A549 (cell line): ENCODE measurements around the gene SLC25A26. TPM values are rescaled to one million over a fixed set of nuclear protein-coding genes. Genes with fewer than 3 reads are reported as not detected.

Experiments
- ATAC-seq, 2 experiments: fragments of 200-7000 bp in 1 of 2; fragments of >200 bp in 1 of 2; cut with Nextera tagmentation in 1 of 2; cut with Tn5 transposase in 1 of 2; 3 replicates each; pipeline versions ENCODE4 v1.8.0 to v1.9.1; 2018 to 2020; ENCODE audit warnings: mild to moderate bottlenecking in 1 of 2, moderate library complexity in 1 of 2
- CTCF ChIA-PET: fragments of 300-600 bp; sonication (Branson Sonifier 250); formaldehyde crosslinking; extraction: SDS; loops from one replicate; lab custom pipeline; 2021; ENCODE audit warnings: antibody characterized with exemption, inconsistent platforms; lab: Yijun Ruan, JAX
- POLR2A ChIA-PET: fragments of 350-600 bp; formaldehyde crosslinking; extraction: SDS; loops from one replicate; lab custom pipeline; 2021; ENCODE audit warnings: antibody characterized with exemption, inconsistent platforms; lab: Yijun Ruan, JAX
- DNase-seq, 2 experiments: peaks; one replicate each; pipeline versions ENCODE4 v3.0.0 to v3.0.0-alpha.2; 2011 to 2016; ENCODE audit warnings: low read depth in 1 of 2, low spot score in 1 of 2
- FAIRE-seq: peaks from 2 replicates; lab custom pipeline; 2011; peaks lifted over from hg19 to GRCh38; lab: Jason Lieb, UNC
- H3K27ac ChIP-seq, 2 experiments: fragments of >200 bp; sonication (Bioruptor Twin); formaldehyde crosslinking; 3 replicates each; pipeline ENCODE4 v1.5.1; 2016 to 2017
- H3K4me1 ChIP-seq: fragments of >200 bp; sonication (Bioruptor Twin); formaldehyde crosslinking; 3 replicates; pipeline ENCODE4 v1.6.1; 2016
- H3K4me2 ChIP-seq: fragments of >200 bp; sonication (Bioruptor Twin); formaldehyde crosslinking; 3 replicates; pipeline ENCODE4 v1.6.1; 2016
- H3K4me3 ChIP-seq: fragments of >200 bp; sonication (Bioruptor Twin); formaldehyde crosslinking; 3 replicates; pipeline ENCODE4 v1.5.1; 2016
- H3K9me3 ChIP-seq: fragments of >200 bp; sonication (Bioruptor Twin); formaldehyde crosslinking; 3 replicates; pipeline ENCODE4 v1.6.1; 2016
- BHLHE40 ChIP-seq: IDR thresholded peaks from 2 replicates; pipeline ENCODE4 v1.6.1; 2012; ENCODE audit warnings: low read depth, low read length, inconsistent platforms
- CBX2 ChIP-seq: fragments of 200-600 bp; sonication (generic); IDR thresholded peaks from 2 replicates; pipeline ENCODE4 v1.6.1; 2016; ENCODE audit warnings: low read depth, mild to moderate bottlenecking, borderline replicate concordance
- CBX8 ChIP-seq: fragments of 200-600 bp; sonication (generic); IDR thresholded peaks from 2 replicates; pipeline ENCODE4 v1.6.1; 2016
- CEBPB ChIP-seq, 2 experiments: fragments of >200 bp in 1 of 2; sonication (Bioruptor Twin) in 1 of 2; formaldehyde crosslinking in 1 of 2; IDR thresholded peaks; 2 replicates each; pipeline ENCODE4 v1.6.1; 2012 to 2016
- CHD2 ChIP-seq: fragments of 150-350 bp; IDR thresholded peaks from 2 replicates; pipeline ENCODE4 v1.6.1; 2014; ENCODE audit warnings: low read length; ENCODE audit not compliant: partially characterized antibody
- EHF ChIP-seq: fragments of 250-450 bp; sonication (Bioruptor Pico); IDR thresholded peaks from 2 replicates; pipeline ENCODE4 v1.5.0; 2020; ENCODE audit warnings: mild to moderate bottlenecking
- ESRRA ChIP-seq: fragments of 150-350 bp; IDR thresholded peaks from 2 replicates; pipeline ENCODE4 v1.6.1; 2014; ENCODE audit warnings: mild to moderate bottlenecking, low read length, borderline replicate concordance
- HEYL ChIP-seq: fragments of 250-450 bp; sonication (Bioruptor Pico); IDR thresholded peaks from 2 replicates; pipeline ENCODE4 v1.8.0; 2021; ENCODE audit warnings: mild to moderate bottlenecking, moderate library complexity
- HOXA7 ChIP-seq: fragments of 250-450 bp; sonication (Bioruptor Pico); IDR thresholded peaks from 2 replicates; pipeline ENCODE4 v1.5.0; 2020; ENCODE audit warnings: mild to moderate bottlenecking, moderate library complexity
- HOXB13 ChIP-seq: fragments of 250-450 bp; sonication (Bioruptor Pico); IDR thresholded peaks from 2 replicates; pipeline ENCODE4 v1.5.0; 2020; ENCODE audit warnings: low read depth, mild to moderate bottlenecking, moderate library complexity
- JUNB ChIP-seq: fragments of >200 bp; sonication (Bioruptor Twin); formaldehyde crosslinking; IDR thresholded peaks from 2 replicates; pipeline ENCODE4 v1.6.1; 2016
- NPAS2 ChIP-seq: fragments of 250-450 bp; sonication (Bioruptor Pico); IDR thresholded peaks from 2 replicates; pipeline ENCODE4 v1.8.0; 2022; ENCODE audit warnings: mild to moderate bottlenecking, moderate library complexity, borderline replicate concordance
- PHF8 ChIP-seq: fragments of 200-600 bp; sonication (generic); IDR thresholded peaks from 2 replicates; pipeline ENCODE4 v1.6.1; 2016; ENCODE audit warnings: low read depth, mild to moderate bottlenecking, antibody characterized with exemption, moderate library complexity, borderline replicate concordance
- RCOR1 ChIP-seq: fragments of 150-350 bp; IDR thresholded peaks from 2 replicates; pipeline ENCODE4 v1.6.1; 2014; ENCODE audit warnings: antibody characterized with exemption, low read length, low read depth
- RFX5 ChIP-seq: fragments of 450-650 bp; IDR thresholded peaks from 2 replicates; pipeline ENCODE4 v1.7.1; 2014; ENCODE audit warnings: antibody characterized with exemption, mild to moderate bottlenecking, moderate library complexity
- RNF2 ChIP-seq: fragments of 200-600 bp; sonication (generic); IDR thresholded peaks from 2 replicates; pipeline ENCODE4 v1.6.1; 2016; ENCODE audit warnings: low read depth, mild to moderate bottlenecking, antibody characterized with exemption, moderate library complexity, borderline replicate concordance
- SMC3 ChIP-seq: fragments of >200 bp; sonication (Bioruptor Twin); formaldehyde crosslinking; IDR thresholded peaks from 3 replicates; pipeline ENCODE4 v1.6.1; 2018; ENCODE audit warnings: inconsistent platforms
- ZC3H11A ChIP-seq: fragments of 450-650 bp; IDR thresholded peaks from 2 replicates; pipeline ENCODE4 v1.6.1; 2014; ENCODE audit warnings: antibody characterized with exemption, mild to moderate bottlenecking
- ZSCAN20 ChIP-seq: fragments of 250-450 bp; sonication (Bioruptor Pico); IDR thresholded peaks from 2 replicates; pipeline ENCODE4 v1.8.0; 2022; ENCODE audit warnings: mild to moderate bottlenecking, moderate library complexity
- WGBS: methylation state at CpG from one replicate; pipeline ENCODE4 v1.1.6; 2017; ENCODE audit errors: missing lambda C conversion rate; 5-methylcytosine and 5-hydroxymethylcytosine counted together
- polyA plus RNA-seq, 4 experiments: library from polyadenylated mRNA; depleted of rRNA in 3 of 4; stranded (reverse); fragments of >200 nt; fragmentation: RNase III in 1 of 4; extraction: RNeasy Plus Mini Kit Qiagen cat#74134 plus additional on column Dnase treatment in 1 of 4; gene quantifications; 2 replicates in 3 of 4; 3 replicates in 1 of 4; pipeline ENCODE4 v1.2.3, GENCODE V29; 2011 to 2017
- TF ChIP-seq, protein P1 (sequence below): fragments of 250-450 bp; sonication (Bioruptor Pico); IDR thresholded peaks from 2 replicates; pipeline ENCODE4 v1.5.0; 2020; ENCODE audit warnings: low read depth, mild to moderate bottlenecking, moderate library complexity
- TF ChIP-seq, protein P2 (sequence below): fragments of >200 bp; sonication (Bioruptor Twin); formaldehyde crosslinking; IDR thresholded peaks from 2 replicates; pipeline ENCODE4 v1.6.1; 2016
- TF ChIP-seq, protein P3 (sequence below): IDR thresholded peaks from 2 replicates; pipeline ENCODE4 v1.6.1; 2012
- TF ChIP-seq, protein P4 (sequence below): fragments of 200-600 bp; sonication (generic); IDR thresholded peaks from 2 replicates; pipeline ENCODE4 v1.6.1; 2016; ENCODE audit warnings: antibody characterized with exemption, mild to moderate bottlenecking, moderate library complexity
- TF ChIP-seq, protein P5 (sequence below): fragments of 450-650 bp; IDR thresholded peaks from 2 replicates; pipeline ENCODE4 v1.6.1; 2014; ENCODE audit warnings: antibody characterized with exemption

Gene SLC25A26
- polyA plus RNA-seq, 2 of the 4 experiments (the other 2 are of a cell fraction), result 13.0 to 30.5 TPM

DNA sequence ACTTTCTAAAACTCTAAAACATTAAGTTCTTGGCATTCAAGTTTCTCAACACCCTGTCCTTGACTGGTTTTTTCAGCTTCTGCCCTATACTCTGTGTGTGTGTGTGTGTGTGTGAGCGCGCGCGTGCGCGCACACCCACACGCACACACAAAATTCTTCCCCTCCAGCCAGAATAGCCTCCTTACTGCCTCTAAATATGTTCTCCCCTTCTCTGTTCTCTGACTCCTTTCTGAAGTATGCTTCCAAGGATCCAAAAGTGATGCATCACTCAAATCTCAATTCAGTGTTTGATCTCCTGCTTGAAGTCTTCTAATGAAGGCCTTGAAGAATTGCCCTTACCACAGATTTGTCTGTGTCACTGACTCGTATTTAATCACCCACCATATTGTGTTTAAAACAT lies 129.8 kb downstream of the SLC25A26 start:
- FAIRE-seq (no peak), ATAC-seq (no peak), DNase-seq (no peak)
- ChIA-PET CTCF (no interaction called here), POLR2A (no interaction called here)
- 91% methylated on average over 8 of the region's 8 CpGs for WGBS
- Histone ChIP-seq H3K4me2 (no peak overlapping the region), H3K9me3 (no peaks in the 10 kb centered on the region), H3K27ac (no peak overlapping the region), H3K4me1 (no peaks in the 10 kb centered on the region), H3K4me3 (no peak overlapping the region)
- TF ChIP-seq, protein P1, sequence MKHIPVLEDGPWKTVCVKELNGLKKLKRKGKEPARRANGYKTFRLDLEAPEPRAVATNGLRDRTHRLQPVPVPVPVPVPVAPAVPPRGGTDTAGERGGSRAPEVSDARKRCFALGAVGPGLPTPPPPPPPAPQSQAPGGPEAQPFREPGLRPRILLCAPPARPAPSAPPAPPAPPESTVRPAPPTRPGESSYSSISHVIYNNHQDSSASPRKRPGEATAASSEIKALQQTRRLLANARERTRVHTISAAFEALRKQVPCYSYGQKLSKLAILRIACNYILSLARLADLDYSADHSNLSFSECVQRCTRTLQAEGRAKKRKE, result no peak
- TF ChIP-seq ESRRA, result no peak
- TF ChIP-seq CHD2, result no peak
- no peak for TF ChIP-seq RNF2
- TF ChIP-seq CBX2, result no peak
- TF ChIP-seq CBX8, result no peak
- TF ChIP-seq ZC3H11A, result no peak
- TF ChIP-seq, protein P2, sequence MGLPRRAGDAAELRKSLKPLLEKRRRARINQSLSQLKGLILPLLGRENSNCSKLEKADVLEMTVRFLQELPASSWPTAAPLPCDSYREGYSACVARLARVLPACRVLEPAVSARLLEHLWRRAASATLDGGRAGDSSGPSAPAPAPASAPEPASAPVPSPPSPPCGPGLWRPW, result no peak
- no peak for TF ChIP-seq NPAS2
- TF ChIP-seq, protein P3, sequence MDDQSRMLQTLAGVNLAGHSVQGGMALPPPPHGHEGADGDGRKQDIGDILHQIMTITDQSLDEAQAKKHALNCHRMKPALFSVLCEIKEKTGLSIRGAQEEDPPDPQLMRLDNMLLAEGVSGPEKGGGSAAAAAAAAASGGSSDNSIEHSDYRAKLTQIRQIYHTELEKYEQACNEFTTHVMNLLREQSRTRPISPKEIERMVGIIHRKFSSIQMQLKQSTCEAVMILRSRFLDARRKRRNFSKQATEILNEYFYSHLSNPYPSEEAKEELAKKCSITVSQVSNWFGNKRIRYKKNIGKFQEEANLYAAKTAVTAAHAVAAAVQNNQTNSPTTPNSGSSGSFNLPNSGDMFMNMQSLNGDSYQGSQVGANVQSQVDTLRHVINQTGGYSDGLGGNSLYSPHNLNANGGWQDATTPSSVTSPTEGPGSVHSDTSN, result no peak
- TF ChIP-seq SMC3, result no peak
- TF ChIP-seq, protein P4, sequence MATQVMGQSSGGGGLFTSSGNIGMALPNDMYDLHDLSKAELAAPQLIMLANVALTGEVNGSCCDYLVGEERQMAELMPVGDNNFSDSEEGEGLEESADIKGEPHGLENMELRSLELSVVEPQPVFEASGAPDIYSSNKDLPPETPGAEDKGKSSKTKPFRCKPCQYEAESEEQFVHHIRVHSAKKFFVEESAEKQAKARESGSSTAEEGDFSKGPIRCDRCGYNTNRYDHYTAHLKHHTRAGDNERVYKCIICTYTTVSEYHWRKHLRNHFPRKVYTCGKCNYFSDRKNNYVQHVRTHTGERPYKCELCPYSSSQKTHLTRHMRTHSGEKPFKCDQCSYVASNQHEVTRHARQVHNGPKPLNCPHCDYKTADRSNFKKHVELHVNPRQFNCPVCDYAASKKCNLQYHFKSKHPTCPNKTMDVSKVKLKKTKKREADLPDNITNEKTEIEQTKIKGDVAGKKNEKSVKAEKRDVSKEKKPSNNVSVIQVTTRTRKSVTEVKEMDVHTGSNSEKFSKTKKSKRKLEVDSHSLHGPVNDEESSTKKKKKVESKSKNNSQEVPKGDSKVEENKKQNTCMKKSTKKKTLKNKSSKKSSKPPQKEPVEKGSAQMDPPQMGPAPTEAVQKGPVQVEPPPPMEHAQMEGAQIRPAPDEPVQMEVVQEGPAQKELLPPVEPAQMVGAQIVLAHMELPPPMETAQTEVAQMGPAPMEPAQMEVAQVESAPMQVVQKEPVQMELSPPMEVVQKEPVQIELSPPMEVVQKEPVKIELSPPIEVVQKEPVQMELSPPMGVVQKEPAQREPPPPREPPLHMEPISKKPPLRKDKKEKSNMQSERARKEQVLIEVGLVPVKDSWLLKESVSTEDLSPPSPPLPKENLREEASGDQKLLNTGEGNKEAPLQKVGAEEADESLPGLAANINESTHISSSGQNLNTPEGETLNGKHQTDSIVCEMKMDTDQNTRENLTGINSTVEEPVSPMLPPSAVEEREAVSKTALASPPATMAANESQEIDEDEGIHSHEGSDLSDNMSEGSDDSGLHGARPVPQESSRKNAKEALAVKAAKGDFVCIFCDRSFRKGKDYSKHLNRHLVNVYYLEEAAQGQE, result no peak

DNA sequence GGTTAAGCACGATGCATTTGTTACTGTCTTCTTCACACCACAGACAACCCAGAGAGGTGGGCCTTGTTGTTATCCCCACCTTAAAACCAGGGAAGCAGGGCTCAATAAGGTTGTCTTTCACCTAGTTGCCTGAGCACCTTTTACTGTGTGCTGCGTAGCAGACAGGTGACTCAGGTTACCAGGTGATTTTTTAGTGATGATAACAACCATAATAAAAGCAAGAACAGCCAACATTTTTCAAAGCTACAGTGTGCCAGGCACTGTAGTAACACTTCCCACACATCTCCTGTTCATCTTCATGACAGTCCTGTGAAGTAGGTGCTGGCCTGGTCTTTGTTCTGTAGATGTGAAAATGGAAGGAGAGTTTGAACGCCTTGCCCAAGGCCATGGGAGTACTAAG lies 132.2 kb downstream of the SLC25A26 start:
- no peak overlapping the region for H3K4me3 ChIP-seq
- ATAC-seq (no peak), FAIRE-seq (no peak)
- TF ChIP-seq RCOR1, result no peak
- TF ChIP-seq, protein P4, result no peak
- TF ChIP-seq JUNB, result no peak
- TF ChIP-seq, protein P2, result no peak
- no peak for TF ChIP-seq PHF8
- no peak for TF ChIP-seq RFX5
- TF ChIP-seq CEBPB (IDR thresholded peaks at IDR 0.05), result no peak
- TF ChIP-seq BHLHE40, result no peak
- no peak for TF ChIP-seq HEYL (CRISPR knock-in tag)
- TF ChIP-seq, protein P5, sequence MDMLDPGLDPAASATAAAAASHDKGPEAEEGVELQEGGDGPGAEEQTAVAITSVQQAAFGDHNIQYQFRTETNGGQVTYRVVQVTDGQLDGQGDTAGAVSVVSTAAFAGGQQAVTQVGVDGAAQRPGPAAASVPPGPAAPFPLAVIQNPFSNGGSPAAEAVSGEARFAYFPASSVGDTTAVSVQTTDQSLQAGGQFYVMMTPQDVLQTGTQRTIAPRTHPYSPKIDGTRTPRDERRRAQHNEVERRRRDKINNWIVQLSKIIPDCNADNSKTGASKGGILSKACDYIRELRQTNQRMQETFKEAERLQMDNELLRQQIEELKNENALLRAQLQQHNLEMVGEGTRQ, result no peak
- no peak for TF ChIP-seq SMC3
- TF ChIP-seq RNF2, result no peak
- TF ChIP-seq ZSCAN20 (CRISPR knock-in tag), result no peak
- TF ChIP-seq EHF (CRISPR knock-in tag), result no peak
- no peak for TF ChIP-seq HOXA7 (CRISPR knock-in tag)
- TF ChIP-seq HOXB13 (CRISPR knock-in tag), result no peak
- TF ChIP-seq, all 56 proteins: peak for 0
- WGBS, result 92% methylated on average over 3 of the region's 3 CpGs
- H3K4me1 ChIP-seq, result no peaks in the 10 kb centered on the region
- H3K27ac ChIP-seq, result no peak overlapping the region
- ChIA-PET POLR2A (no interaction called here), CTCF (interaction anchor here (1.1 kb wide), 1 partner anchor 463 kb away, joined by 3 read pairs; no protein-coding TSS in a partner anchor)
- no peak for DNase-seq
- no peaks in the 10 kb centered on the region for H3K9me3 ChIP-seq
- H3K4me2 ChIP-seq, result no peak overlapping the region
